ENCODE results near the gene ARRDC3.
"Not testable (repeated sequence)": the region's sequence is repeated elsewhere in the genome, so short reads cannot be mapped to it uniquely, and the experiment has no call there.

The ARRDC3 gene

DNA sequence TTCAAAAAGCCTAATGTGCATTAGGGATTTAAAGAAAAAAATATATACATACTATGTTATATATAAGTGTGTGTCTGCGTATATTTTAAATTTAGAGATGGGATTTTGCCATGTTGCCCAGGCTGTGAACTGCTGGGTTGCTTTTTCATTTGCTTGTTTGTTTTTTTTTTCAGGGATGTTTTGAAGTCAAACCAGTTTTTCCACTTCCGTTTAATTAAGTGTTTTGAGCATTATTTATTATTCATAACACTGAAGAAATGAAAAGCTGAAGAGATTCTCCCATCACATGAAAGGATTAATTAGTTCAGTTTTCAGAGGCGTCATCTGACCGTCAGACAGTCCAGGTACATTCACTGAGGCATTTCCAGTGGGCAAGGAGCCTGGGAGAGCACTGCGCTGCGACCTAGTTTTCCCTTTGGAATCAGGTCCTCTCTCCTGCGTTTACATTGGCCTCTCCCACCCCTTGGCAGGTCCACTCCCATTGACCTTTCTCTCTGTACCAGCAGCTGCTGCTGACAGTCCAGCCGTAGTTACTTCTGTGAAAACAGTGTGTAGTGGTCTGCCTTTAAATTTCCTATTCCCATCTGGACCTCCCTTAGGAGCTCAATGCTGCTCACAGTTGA lies 26.0 kb downstream of the ARRDC3 start:
- no peak for DNase-seq

- DNase-seq = not testable (repeated sequence)
Observed at GRCh38 chr5:91354867-91355266, 28.2 kb downstream of the ARRDC3 start.

- no peak for DNase-seq
Observed at GRCh38 chr5:91352831-91353695, 30.1 kb downstream of the ARRDC3 start.

DNA sequence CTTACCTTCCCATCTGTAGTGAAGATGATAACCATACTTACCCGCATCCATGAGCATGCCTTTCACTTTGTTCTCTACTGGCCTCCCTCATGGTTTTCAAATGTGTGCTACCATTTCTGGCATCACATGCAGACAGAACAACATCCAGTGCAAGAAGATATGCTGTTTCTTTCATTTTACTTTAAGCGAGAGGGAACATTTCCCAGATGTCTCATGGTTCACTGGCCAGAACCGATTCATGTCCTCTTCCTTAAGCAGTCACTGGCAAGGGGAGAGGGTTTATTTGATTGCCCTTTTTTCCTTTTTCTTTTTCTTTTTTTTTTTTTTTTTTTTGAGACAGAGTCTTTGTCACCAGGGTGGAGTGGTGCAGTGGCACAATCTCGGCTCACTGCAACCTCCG lies 37.7 kb downstream of the ARRDC3 start:
- no peak for DNase-seq

DNA sequence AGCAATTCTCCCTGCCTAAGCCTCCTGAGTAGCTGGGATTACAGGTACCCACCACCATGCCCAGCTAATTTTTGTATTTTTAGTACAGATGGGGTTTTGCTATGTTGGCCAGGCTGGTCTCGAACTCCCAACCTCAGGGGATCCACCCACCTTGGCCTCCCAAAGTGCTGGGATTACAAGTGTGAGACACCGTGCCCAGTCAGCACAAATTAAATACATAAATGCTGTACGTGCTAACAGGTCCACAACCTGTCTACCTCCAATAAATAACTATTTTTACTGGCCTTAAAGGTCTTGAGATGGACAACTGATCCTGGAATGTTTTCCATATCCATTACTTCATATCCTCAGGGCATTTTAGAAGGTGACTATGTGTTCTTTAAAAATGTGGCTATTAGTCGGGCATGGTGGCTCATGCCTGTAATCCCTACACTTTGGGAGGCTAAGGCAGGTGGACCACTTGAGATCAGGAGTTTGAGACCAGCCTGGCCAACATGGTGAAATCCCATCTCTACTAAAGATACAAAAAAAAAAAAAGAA lies 38.4 kb downstream of the ARRDC3 start:
- DNase-seq = not testable (repeated sequence)

- no peak for DNase-seq
Observed at GRCh38 chr5:91343916-91344315, 39.2 kb downstream of the ARRDC3 start.

DNA sequence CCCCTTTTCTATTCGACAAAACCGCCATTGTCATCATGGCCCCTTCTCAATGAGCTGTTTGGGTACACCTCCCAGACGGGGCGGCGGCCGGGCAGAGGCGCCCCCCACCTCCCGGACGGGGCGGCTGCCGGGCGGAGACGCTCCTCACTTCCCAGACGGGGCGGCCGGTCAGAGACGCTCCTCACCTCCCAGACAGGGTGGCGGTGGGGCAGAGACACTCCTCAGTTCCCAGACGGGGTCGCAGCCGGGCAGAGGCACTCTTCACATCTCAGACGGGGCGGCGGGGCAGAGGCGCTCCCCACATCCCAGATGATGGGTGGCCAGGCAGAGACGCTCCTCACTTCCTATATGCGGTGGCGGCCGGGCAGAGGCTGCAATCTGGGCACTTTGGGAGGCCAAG lies 40.2 kb downstream of the ARRDC3 start:
- not testable (repeated sequence) for DNase-seq

DNA sequence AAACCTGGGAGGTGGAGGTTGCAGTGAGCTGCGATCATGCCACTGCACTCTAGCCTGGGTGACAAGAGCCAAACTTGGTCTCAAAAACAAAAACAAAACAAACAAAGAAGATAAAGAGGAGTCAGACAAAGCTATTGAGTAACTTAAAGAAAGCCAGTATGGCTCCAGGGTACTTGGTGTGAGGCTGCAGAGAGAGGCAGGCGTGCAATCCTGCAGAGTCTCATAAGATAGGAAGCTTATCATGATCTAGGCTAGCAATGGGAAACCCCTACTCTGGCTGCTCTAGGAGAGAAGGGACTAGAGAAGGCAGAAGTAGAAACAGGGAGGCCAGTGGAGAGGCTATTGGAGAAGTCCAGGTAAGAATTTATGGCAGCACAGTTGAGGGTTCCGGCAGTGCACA lies 42.0 kb downstream of the ARRDC3 start:
- DNase-seq = no peak

- DNase-seq = no peak
Observed at GRCh38 chr5:91340532-91340931, 42.6 kb downstream of the ARRDC3 start.

DNA sequence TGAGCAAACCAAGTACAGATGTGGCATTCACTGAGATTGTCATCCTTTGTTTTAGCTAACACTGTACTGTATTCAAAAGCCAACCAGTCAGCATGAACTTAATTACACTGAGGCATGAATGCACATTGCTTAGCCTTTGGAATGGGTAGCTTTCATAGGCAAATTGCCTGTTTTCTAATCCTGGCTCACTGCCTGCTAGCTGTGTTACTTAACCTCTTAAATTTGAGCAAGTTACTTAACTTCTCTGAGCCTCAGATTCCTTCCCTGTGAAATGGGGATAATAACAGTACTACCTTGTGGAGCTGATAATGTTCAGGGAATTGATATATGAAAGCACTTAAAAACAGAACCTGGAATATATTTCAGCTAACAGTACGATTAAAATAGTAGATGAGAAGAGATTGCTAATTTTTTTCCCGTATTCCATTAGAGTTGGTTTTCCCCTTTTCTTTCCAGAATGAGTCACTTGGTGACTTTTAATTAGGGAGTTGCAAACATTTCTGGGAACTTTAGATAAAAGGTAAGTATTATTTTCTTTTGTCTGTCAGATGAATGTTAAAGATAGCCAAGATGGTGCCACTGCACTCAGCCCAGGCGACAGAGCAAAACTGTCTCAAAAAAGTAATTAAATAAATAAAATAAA lies 43.9 kb downstream of the ARRDC3 start:
- no peak for DNase-seq

DNA sequence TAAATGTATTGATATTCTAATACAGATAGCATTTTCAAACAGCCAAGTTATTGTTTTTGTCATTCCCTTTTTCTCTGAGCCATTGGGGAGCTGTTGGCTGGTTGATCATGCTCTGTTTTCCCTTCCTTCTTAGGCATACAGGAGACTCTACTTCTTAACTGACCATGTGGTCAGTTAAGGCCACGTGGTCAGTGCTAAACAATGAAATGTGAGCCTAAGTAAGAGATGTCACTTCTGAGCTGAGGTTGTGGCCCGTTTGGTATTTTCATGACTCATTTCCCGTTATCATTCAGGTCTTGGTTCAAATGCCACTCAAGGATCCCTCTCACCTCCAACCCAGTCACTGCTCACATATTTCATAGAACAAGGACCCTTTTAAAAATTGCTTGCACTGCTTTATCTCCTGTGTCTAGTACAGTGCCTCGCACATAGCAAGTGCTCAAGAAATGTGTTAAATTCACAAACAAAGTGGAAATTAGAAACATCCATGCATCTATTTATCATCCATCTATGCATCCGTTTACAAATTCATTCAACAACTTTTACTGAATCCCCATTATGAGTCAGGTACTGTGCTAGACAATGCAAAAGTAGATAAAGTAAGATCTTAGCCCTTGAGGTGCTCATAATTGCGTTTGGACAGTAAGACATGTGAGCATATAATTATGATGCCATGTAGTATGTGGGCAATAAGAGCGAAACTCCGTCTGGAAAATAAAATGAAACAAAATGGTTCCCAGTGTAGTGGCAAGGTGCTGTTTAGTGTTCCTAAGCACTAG lies 50.7 kb downstream of the ARRDC3 start:
- DNase-seq = no peak

- DNase-seq = no peak
Observed at GRCh38 chr5:91331705-91332104, 51.4 kb downstream of the ARRDC3 start.

DNA sequence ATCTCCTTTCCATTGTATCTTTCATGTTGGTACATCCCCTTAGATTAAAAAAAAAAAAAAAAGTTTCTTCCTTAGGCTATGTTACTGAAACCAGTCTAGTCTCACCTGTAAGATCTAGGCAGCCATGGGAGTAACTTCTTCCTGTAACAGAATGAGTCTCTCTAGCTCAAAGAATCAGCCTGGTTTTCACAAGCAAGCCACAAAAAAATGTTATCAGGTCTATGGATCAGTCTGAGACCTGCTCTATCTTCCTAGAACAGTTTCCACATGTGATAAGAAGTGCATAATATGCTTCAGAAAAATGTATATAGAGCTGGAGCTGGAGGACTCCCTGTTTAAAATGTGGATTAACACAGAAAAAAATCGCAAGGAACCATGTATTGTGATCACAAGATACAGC lies 53.8 kb downstream of the ARRDC3 start:
- DNase-seq = no peak

DNA sequence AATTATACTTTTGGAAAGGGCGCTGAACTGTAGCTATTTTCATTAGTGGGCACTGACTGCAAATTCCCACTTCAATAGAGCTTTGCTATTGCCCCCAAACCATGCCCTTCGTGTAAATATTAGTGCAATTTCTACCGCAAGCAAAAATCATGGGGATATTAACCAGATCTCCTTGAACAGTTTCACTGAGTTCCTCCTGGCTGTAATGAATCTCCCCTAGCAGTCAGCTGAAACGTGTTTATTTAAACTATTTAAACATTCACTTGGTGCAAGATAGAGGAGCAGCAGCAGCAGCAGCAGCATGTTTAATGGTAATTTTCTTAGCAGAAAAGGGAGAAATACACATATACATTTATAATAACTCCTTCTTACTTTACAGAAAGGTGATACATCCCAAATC lies 54.4 kb downstream of the ARRDC3 start:
- no peak for DNase-seq

DNA sequence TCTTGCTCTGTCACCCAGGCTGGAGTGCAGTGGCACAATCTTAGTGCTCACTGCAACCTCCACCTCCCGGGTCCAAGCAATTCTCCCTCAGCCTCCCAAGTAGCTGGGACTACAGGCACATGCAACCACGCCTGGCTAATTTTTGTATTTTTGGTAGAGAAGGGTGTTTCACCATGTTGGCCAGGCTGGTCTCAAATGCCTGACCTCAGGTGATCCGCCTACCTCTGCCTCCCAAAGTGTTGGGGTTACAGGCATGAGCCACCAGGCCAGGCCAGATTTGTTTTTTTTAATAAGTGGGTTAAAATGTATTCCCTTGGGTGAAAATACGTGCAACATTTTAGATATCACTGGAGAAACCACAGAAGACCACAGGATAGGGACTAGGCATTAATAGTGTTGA lies 60.1 kb downstream of the ARRDC3 start:
- not testable (repeated sequence) for DNase-seq

GRCh38 chr5:91319667-91320066 lies 63.5 kb downstream of the ARRDC3 start:
- DNase-seq = no peak

DNA sequence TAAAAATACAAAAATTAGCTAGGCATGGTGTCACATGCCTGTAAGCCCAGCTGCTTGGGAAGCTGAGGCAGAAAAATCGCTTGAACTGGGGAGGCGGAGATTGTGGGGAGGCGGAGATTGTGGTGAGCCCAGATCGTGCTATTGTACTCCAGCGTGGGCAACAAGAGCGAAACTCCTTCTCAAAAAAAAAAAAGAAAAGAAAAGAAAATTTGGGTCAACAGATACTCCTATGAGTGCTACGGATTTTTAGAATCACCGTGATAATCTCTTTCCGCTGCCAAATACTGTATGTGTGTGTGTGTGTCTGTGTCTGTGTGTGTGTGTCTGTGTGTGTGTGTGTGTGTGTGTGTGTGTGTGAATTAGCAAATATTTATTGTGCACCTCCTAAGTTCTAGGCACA lies 64.4 kb downstream of the ARRDC3 start:
- DNase-seq = no peak

All from NCI-H510A (cell line).